Astrocyte (in vitro differentiated cells and primary cell): Measurements from ENCODE around the gene NRP1. TPM values are rescaled to one million over a fixed set of nuclear protein-coding genes. Genes with fewer than 3 reads are reported as not detected.

ENCODE experiments used
- DNase-seq: peaks from one replicate; pipeline ENCODE4 v3.0.0-alpha.2; 2010; ENCODE audit warnings: low read depth
- FAIRE-seq: peaks from 2 replicates; lab custom pipeline; 2011; peaks lifted over from hg19 to GRCh38; lab: Jason Lieb, UNC
- H2AFZ ChIP-seq: 2 replicates; pipeline ENCODE4 v1.6.0; 2012; ENCODE audit warnings: low read depth, low read length, inconsistent platforms
- H3K27ac ChIP-seq: 2 replicates; pipeline ENCODE4 v1.5.1; 2011; ENCODE audit warnings: low read depth, low read length, inconsistent platforms
- H3K27me3 ChIP-seq: 2 replicates; pipeline ENCODE4 v1.6.0; 2011; ENCODE audit warnings: low read length, inconsistent platforms; ENCODE audit not compliant: insufficient read depth
- H3K36me3 ChIP-seq: 2 replicates; pipeline ENCODE4 v1.5.1; 2011; ENCODE audit warnings: low read length, inconsistent platforms; ENCODE audit not compliant: insufficient read depth
- H3K4me1 ChIP-seq: 2 replicates; pipeline ENCODE4 v1.5.1; 2011; ENCODE audit warnings: low read length, inconsistent platforms; ENCODE audit not compliant: insufficient read depth
- H3K4me2 ChIP-seq: 2 replicates; pipeline ENCODE4 v1.6.0; 2012; ENCODE audit warnings: low read length, inconsistent platforms
- H3K4me3 ChIP-seq: 2 replicates; pipeline ENCODE4 v1.5.1; 2011; ENCODE audit warnings: low read depth, mild to moderate bottlenecking, low read length, inconsistent platforms; ENCODE audit not compliant: insufficient read depth
- H3K79me2 ChIP-seq: 2 replicates; pipeline ENCODE4 v1.6.0; 2012; ENCODE audit warnings: mild to moderate bottlenecking, low read length, inconsistent platforms; ENCODE audit not compliant: insufficient read depth
- H3K9ac ChIP-seq: 2 replicates; pipeline ENCODE4 v1.6.0; 2012; ENCODE audit warnings: mild to moderate bottlenecking, low read length, inconsistent platforms
- H3K9me3 ChIP-seq: 2 replicates; pipeline ENCODE4 v1.5.1; 2012; ENCODE audit warnings: low read depth, mild to moderate bottlenecking, low read length, inconsistent platforms; ENCODE audit not compliant: insufficient read depth
- H4K20me1 ChIP-seq: 2 replicates; pipeline ENCODE4 v1.6.0; 2012; ENCODE audit warnings: low read length, inconsistent platforms; ENCODE audit not compliant: insufficient read depth
- H3K27ac Mint-ChIP-seq: one replicate; pipeline ENCODE4 v1.8.0; 2021; ENCODE audit warnings: mild to moderate bottlenecking, mixed read lengths; ENCODE audit not compliant: unreplicated experiment
- H3K27me3 Mint-ChIP-seq: one replicate; pipeline ENCODE4 v1.8.0; 2021; ENCODE audit warnings: low read depth, mixed read lengths; ENCODE audit not compliant: unreplicated experiment
- H3K36me3 Mint-ChIP-seq: one replicate; pipeline ENCODE4 v1.8.0; 2021; ENCODE audit warnings: low read depth, mixed read lengths; ENCODE audit not compliant: unreplicated experiment
- H3K4me1 Mint-ChIP-seq: one replicate; pipeline ENCODE4 v1.8.0; 2021; ENCODE audit warnings: low read depth, mixed read lengths; ENCODE audit not compliant: unreplicated experiment
- H3K4me3 Mint-ChIP-seq: one replicate; pipeline ENCODE4 v1.8.0; 2021; ENCODE audit warnings: mild to moderate bottlenecking, moderate library complexity, mixed read lengths; ENCODE audit not compliant: unreplicated experiment
- H3K9me3 Mint-ChIP-seq: one replicate; pipeline ENCODE4 v1.8.0; 2021; ENCODE audit warnings: mild to moderate bottlenecking, mixed read lengths; ENCODE audit not compliant: unreplicated experiment
- CTCF ChIP-seq: IDR thresholded peaks from 2 replicates; pipeline ENCODE4 v1.5.1; 2011; ENCODE audit warnings: low read depth, mild to moderate bottlenecking, inconsistent platforms, low read length, moderate library complexity; ENCODE audit not compliant: insufficient read depth
- EZH2 ChIP-seq: IDR thresholded peaks from 2 replicates; pipeline ENCODE4 v1.6.1; 2012; ENCODE audit warnings: mild to moderate bottlenecking, low read length, inconsistent platforms; ENCODE audit not compliant: insufficient read depth
- total RNA-seq: library from RNA; stranded (reverse); gene quantifications from 2 replicates; pipeline ENCODE4 v1.2.1, GENCODE V29; 2021

The NRP1 gene
- total RNA-seq, 1 donor from 2014 or later: 59.4 TPM

- Histone ChIP-seq H3K36me3 (peaks cover 16% of the 10 kb centered on the region), H3K9ac (peak overlapping the region; percentile 78), H3K9me3 (no peaks in the 10 kb centered on the region), H2AFZ (peak overlapping the region; percentile 2), H3K4me3 (peak overlapping the region; percentile 21), H3K27ac (peak overlapping the region; percentile 89), H3K4me1 (peaks cover 39% of the 10 kb centered on the region), H3K27me3 (no peaks in the 10 kb centered on the region), H4K20me1 (no peaks in the 10 kb centered on the region), H3K79me2 (peaks cover 77% of the 10 kb centered on the region), H3K4me2 (peak overlapping the region; percentile 76)
- H3K4me1 Mint-ChIP-seq: peaks cover 33% of the 10 kb centered on the region
- peak overlapping the region; percentile 12 for H3K27ac Mint-ChIP-seq
- no peak for TF ChIP-seq CTCF
- no peak for TF ChIP-seq EZH2
- no peaks in the 10 kb centered on the region for H3K27me3 Mint-ChIP-seq
- DNase-seq (peak; percentile 94), FAIRE-seq (peak; percentile 90)
- H3K36me3 Mint-ChIP-seq: peaks cover 17% of the 10 kb centered on the region
- H3K4me3 Mint-ChIP-seq: no peak overlapping the region
- no peaks in the 10 kb centered on the region for H3K9me3 Mint-ChIP-seq
Observed at GRCh38 chr10:33273295-33274002, 61.0 kb downstream of the NRP1 start.

- H3K4me3 ChIP-seq: no peak overlapping the region
- no peaks in the 10 kb centered on the region for H3K9me3 ChIP-seq
- peaks cover 17% of the 10 kb centered on the region for H3K36me3 Mint-ChIP-seq
- peak overlapping the region; percentile 76 for H3K4me2 ChIP-seq
- peaks cover 69% of the 10 kb centered on the region for H3K79me2 ChIP-seq
- no peak overlapping the region for H3K4me3 Mint-ChIP-seq
- peaks cover 1% of the 10 kb centered on the region for H3K9me3 Mint-ChIP-seq
- no peaks in the 10 kb centered on the region for H3K27me3 ChIP-seq
- no peaks in the 10 kb centered on the region for H4K20me1 ChIP-seq
- no peaks in the 10 kb centered on the region for H3K27me3 Mint-ChIP-seq
- no peak for TF ChIP-seq EZH2
- TF ChIP-seq CTCF: no peak
- H3K9ac ChIP-seq: peak overlapping the region; percentile 78
- DNase-seq (no peak), FAIRE-seq (no peak)
- peaks cover 33% of the 10 kb centered on the region for H3K4me1 Mint-ChIP-seq
- H3K36me3 ChIP-seq: peaks cover 21% of the 10 kb centered on the region
- H2AFZ ChIP-seq: no peak overlapping the region
- H3K4me1 ChIP-seq: peaks cover 39% of the 10 kb centered on the region
- H3K27ac Mint-ChIP-seq: no peak overlapping the region
- peak overlapping the region; percentile 72 for H3K27ac ChIP-seq
Observed at GRCh38 chr10:33272635-33273034, 61.8 kb downstream of the NRP1 start.

GRCh38 chr10:33271969-33272583 lies 62.4 kb downstream of the NRP1 start:
- H3K27ac Mint-ChIP-seq: no peak overlapping the region
- Histone ChIP-seq H2AFZ (no peak overlapping the region), H3K9me3 (no peaks in the 10 kb centered on the region), H4K20me1 (no peaks in the 10 kb centered on the region), H3K27ac (peak overlapping the region; percentile 72), H3K79me2 (peaks cover 64% of the 10 kb centered on the region), H3K36me3 (peaks cover 21% of the 10 kb centered on the region), H3K4me3 (no peak overlapping the region), H3K4me1 (peaks cover 35% of the 10 kb centered on the region), H3K9ac (peak overlapping the region; percentile 78), H3K4me2 (peak overlapping the region; percentile 76), H3K27me3 (no peaks in the 10 kb centered on the region)
- peaks cover 17% of the 10 kb centered on the region for H3K36me3 Mint-ChIP-seq
- peaks cover 30% of the 10 kb centered on the region for H3K4me1 Mint-ChIP-seq
- H3K9me3 Mint-ChIP-seq: peaks cover 3% of the 10 kb centered on the region
- DNase-seq (no peak), FAIRE-seq (no peak)
- no peaks in the 10 kb centered on the region for H3K27me3 Mint-ChIP-seq
- no peak for TF ChIP-seq CTCF
- no peak for TF ChIP-seq EZH2
- H3K4me3 Mint-ChIP-seq: no peak overlapping the region
